ENCODE data around the gene EFCAB10. TPM values are rescaled to one million over a fixed set of nuclear protein-coding genes. Genes with fewer than 3 reads are reported as not detected.
"Not testable (repeated sequence)": the region's sequence is repeated elsewhere in the genome, so short reads cannot be mapped to it uniquely, and the experiment has no call there.

Gene EFCAB10
- total RNA-seq, 1 donor from 2014 or later, result 0.53 TPM

- H3K27me3 ChIP-seq (ENCODE audit: control insufficient read depth, insufficient read depth, low read length), result no peaks in the 10 kb centered on the region
- DNase-seq (ENCODE audit: low read depth) (peak; percentile 71), FAIRE-seq (no peak)
- H3K4me3 ChIP-seq (ENCODE audit: low read depth, low read length), result no peak overlapping the region
- no peaks in the 10 kb centered on the region for H3K36me3 ChIP-seq (ENCODE audit: control insufficient read depth, insufficient read depth, low read length)
- TF ChIP-seq CTCF (IDR thresholded peaks at IDR 0.05; ENCODE audit: insufficient read depth, low read length, severe bottlenecking), result no peak
Measured at GRCh38 chr7:105600720-105601550, 19.6 kb upstream of the EFCAB10 start.

GRCh38 chr7:105599551-105599950, 18.3 kb upstream of the EFCAB10 start:
- Histone ChIP-seq H3K4me3 (ENCODE audit: low read depth, low read length) (no peak overlapping the region), H3K27me3 (ENCODE audit: control insufficient read depth, insufficient read depth, low read length) (no peaks in the 10 kb centered on the region), H3K36me3 (ENCODE audit: control insufficient read depth, insufficient read depth, low read length) (no peaks in the 10 kb centered on the region)
- FAIRE-seq, result no peak
- TF ChIP-seq CTCF (IDR thresholded peaks at IDR 0.05; ENCODE audit: insufficient read depth, low read length, severe bottlenecking), result no peak
- DNase-seq (ENCODE audit: low read depth), result no peak

GRCh38 chr7:105599080-105599479, 17.8 kb upstream of the EFCAB10 start:
- not testable (repeated sequence) for FAIRE-seq; H3K4me3 ChIP-seq (ENCODE audit: low read depth, low read length); DNase-seq (ENCODE audit: low read depth); H3K36me3 ChIP-seq (ENCODE audit: control insufficient read depth, insufficient read depth, low read length); H3K27me3 ChIP-seq (ENCODE audit: control insufficient read depth, insufficient read depth, low read length)

- DNase-seq (ENCODE audit: low read depth) (no peak), FAIRE-seq (no peak)
- no peaks in the 10 kb centered on the region for H3K27me3 ChIP-seq (ENCODE audit: control insufficient read depth, insufficient read depth, low read length)
- H3K4me3 ChIP-seq (ENCODE audit: low read depth, low read length), result no peak overlapping the region
- TF ChIP-seq CTCF (IDR thresholded peaks at IDR 0.05; ENCODE audit: insufficient read depth, low read length, severe bottlenecking), result no peak
- H3K36me3 ChIP-seq (ENCODE audit: control insufficient read depth, insufficient read depth, low read length), result no peaks in the 10 kb centered on the region
Measured at GRCh38 chr7:105596866-105597265, 15.6 kb upstream of the EFCAB10 start.

GRCh38 chr7:105594034-105594433, 12.7 kb upstream of the EFCAB10 start:
- Histone ChIP-seq H3K27me3 (ENCODE audit: control insufficient read depth, insufficient read depth, low read length) (no peaks in the 10 kb centered on the region), H3K36me3 (ENCODE audit: control insufficient read depth, insufficient read depth, low read length) (no peaks in the 10 kb centered on the region), H3K4me3 (ENCODE audit: low read depth, low read length) (no peak overlapping the region)
- FAIRE-seq (no peak), DNase-seq (ENCODE audit: low read depth) (no peak)
- no peak for TF ChIP-seq CTCF (IDR thresholded peaks at IDR 0.05; ENCODE audit: insufficient read depth, low read length, severe bottlenecking)

- no peak for FAIRE-seq
- no peak for TF ChIP-seq CTCF (IDR thresholded peaks at IDR 0.05; ENCODE audit: insufficient read depth, low read length, severe bottlenecking)
- no peak for DNase-seq (ENCODE audit: low read depth)
- Histone ChIP-seq H3K27me3 (ENCODE audit: control insufficient read depth, insufficient read depth, low read length) (no peaks in the 10 kb centered on the region), H3K4me3 (ENCODE audit: low read depth, low read length) (no peak overlapping the region), H3K36me3 (ENCODE audit: control insufficient read depth, insufficient read depth, low read length) (no peaks in the 10 kb centered on the region)
Measured at GRCh38 chr7:105591522-105591921, 10.2 kb upstream of the EFCAB10 start.

All from bronchial epithelial cell (primary cell).